KMS-11 (cell line): Measurements from ENCODE around the gene GNG11.

Source experiments
- H2AFZ ChIP-seq: fragments of 200-600 bp; sonication (generic); 2 replicates; pipeline ENCODE4 v1.6.1; 2016; ENCODE audit warnings: antibody characterized with exemption, mixed run types, low read depth
- H3K27ac ChIP-seq: fragments of 200-600 bp; sonication (generic); 2 replicates; pipeline ENCODE4 v1.6.1; 2016; ENCODE audit warnings: mild to moderate bottlenecking, mixed run types
- H3K27me3 ChIP-seq: fragments of 200-600 bp; sonication (generic); 2 replicates; pipeline ENCODE4 v1.6.1; 2017; ENCODE audit warnings: mild to moderate bottlenecking, low read depth, mixed run types, moderate library complexity; ENCODE audit not compliant: insufficient read depth
- H3K36me3 ChIP-seq: fragments of 200-600 bp; sonication (generic); 2 replicates; pipeline ENCODE4 v1.6.1; 2017; ENCODE audit warnings: mild to moderate bottlenecking, mixed run types; ENCODE audit not compliant: insufficient read depth
- H3K4me1 ChIP-seq: fragments of 200-600 bp; sonication (generic); 2 replicates; pipeline ENCODE4 v1.6.1; 2016; ENCODE audit warnings: mild to moderate bottlenecking, low read depth, mixed run types; ENCODE audit not compliant: poor library complexity, severe bottlenecking
- H3K4me2 ChIP-seq: fragments of 200-600 bp; sonication (generic); 2 replicates; pipeline ENCODE4 v1.7.0; 2016; ENCODE audit warnings: mild to moderate bottlenecking, mixed run types
- H3K4me3 ChIP-seq: fragments of 200-600 bp; sonication (generic); IDR thresholded peaks from 2 replicates; pipeline ENCODE4 v1.6.1; 2017; ENCODE audit warnings: low read depth, low read length, mixed read lengths; ENCODE audit not compliant: insufficient read depth
- H3K79me2 ChIP-seq: fragments of 200-600 bp; sonication (generic); 2 replicates; pipeline ENCODE4 v1.6.1; 2016; ENCODE audit warnings: low read depth, mixed run types; ENCODE audit not compliant: insufficient read depth
- H3K9ac ChIP-seq: fragments of 200-600 bp; sonication (generic); 2 replicates; pipeline ENCODE4 v1.6.1; 2016; ENCODE audit warnings: mild to moderate bottlenecking, mixed run types
- H4K20me1 ChIP-seq: fragments of 200-600 bp; sonication (generic); 2 replicates; pipeline ENCODE4 v1.6.1; 2016; ENCODE audit warnings: mild to moderate bottlenecking, mixed run types; ENCODE audit not compliant: insufficient read depth
- CTCF ChIP-seq: fragments of 200-600 bp; sonication (generic); conservative IDR thresholded peaks from 2 replicates; pipeline ENCODE4 v1.6.1; 2017; ENCODE audit warnings: low read depth, mild to moderate bottlenecking, antibody characterized with exemption, low read length, moderate library complexity, mixed read lengths

GNG11 gene

DNA sequence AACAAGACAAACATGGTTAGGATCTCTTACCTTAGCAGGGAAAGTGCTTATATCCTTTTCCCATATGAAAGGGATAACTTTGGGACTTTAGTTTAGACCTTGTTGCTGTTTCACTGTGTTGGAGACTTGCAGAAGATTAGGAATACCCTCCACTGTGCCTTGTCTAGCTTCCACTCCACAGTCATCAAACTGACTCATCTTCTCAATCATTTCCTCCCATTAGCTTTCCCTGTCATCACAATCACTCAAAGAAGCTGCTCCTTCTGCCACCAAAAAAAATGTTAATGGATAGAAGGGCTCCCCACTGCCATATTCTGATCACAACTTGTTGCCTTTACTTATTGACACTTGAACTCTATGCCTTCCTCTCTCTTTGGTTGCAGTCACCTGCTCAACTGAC, 16.8 kb downstream of the GNG11 start:
- H3K27me3 ChIP-seq, result no peaks in the 10 kb centered on the region
- H3K36me3 ChIP-seq, result no peaks in the 10 kb centered on the region
- no peaks in the 10 kb centered on the region for H4K20me1 ChIP-seq
- H3K4me2 ChIP-seq, result no peak overlapping the region
- no peak for TF ChIP-seq CTCF
- no peak overlapping the region for H3K9ac ChIP-seq
- H3K4me1 ChIP-seq, result no peaks in the 10 kb centered on the region
- H3K27ac ChIP-seq, result no peak overlapping the region
- H2AFZ ChIP-seq, result no peak overlapping the region
- no peak overlapping the region for H3K4me3 ChIP-seq
- H3K79me2 ChIP-seq, result no peaks in the 10 kb centered on the region

GRCh38 chr7:93941945-93942344, 20.4 kb downstream of the GNG11 start:
- H3K4me2 ChIP-seq, result no peak overlapping the region
- no peak overlapping the region for H2AFZ ChIP-seq
- H3K9ac ChIP-seq, result no peak overlapping the region
- H3K79me2 ChIP-seq, result no peaks in the 10 kb centered on the region
- H3K4me3 ChIP-seq, result no peak overlapping the region
- no peaks in the 10 kb centered on the region for H3K27me3 ChIP-seq
- H3K4me1 ChIP-seq, result no peaks in the 10 kb centered on the region
- H3K36me3 ChIP-seq, result no peaks in the 10 kb centered on the region
- TF ChIP-seq CTCF, result no peak
- H4K20me1 ChIP-seq, result no peaks in the 10 kb centered on the region
- no peak overlapping the region for H3K27ac ChIP-seq

DNA sequence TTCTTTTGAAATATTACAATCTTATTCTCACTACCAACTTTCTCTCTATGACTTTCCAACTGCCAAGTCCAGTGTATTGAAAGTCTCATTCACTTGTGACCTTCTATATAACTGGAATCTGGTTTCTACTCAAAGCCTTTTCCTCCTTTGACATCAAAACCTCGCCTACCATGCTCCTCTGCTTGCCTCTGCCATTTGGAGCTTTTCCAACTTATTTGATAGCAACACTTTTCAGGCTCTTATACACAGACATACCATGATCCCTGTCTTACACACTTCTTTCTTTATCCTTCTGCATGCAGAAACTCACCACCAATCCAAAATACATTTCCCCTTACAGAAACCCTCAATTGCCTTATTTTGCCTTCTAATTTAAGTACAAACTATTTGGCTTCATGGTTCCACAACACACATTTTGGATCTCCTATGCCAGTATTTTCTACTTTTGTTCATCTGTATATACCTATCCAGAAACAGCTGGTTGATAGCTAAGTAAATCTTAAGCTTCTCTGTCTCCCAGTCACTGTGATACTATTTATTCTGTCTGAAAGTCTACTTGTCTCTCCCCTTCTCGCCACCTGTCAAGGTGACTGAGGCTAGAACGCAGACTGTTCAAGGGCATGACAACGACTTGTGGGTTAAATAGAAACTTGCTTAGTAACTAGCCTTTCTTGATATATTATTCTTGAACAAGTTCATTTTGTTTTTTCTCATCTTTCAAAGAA, 22.4 kb downstream of the GNG11 start:
- Histone ChIP-seq H3K27me3 (no peaks in the 10 kb centered on the region), H3K4me1 (no peaks in the 10 kb centered on the region), H4K20me1 (no peaks in the 10 kb centered on the region), H2AFZ (no peak overlapping the region), H3K36me3 (no peaks in the 10 kb centered on the region), H3K79me2 (no peaks in the 10 kb centered on the region), H3K4me3 (no peak overlapping the region), H3K27ac (no peak overlapping the region), H3K4me2 (no peak overlapping the region), H3K9ac (no peak overlapping the region)
- no peak for TF ChIP-seq CTCF

- TF ChIP-seq CTCF, result no peak
- H3K36me3 ChIP-seq, result no peaks in the 10 kb centered on the region
- no peaks in the 10 kb centered on the region for H3K79me2 ChIP-seq
- H4K20me1 ChIP-seq, result no peaks in the 10 kb centered on the region
- no peaks in the 10 kb centered on the region for H3K4me1 ChIP-seq
- H3K4me3 ChIP-seq, result no peak overlapping the region
- H2AFZ ChIP-seq, result no peak overlapping the region
- no peak overlapping the region for H3K9ac ChIP-seq
- no peak overlapping the region for H3K27ac ChIP-seq
- H3K27me3 ChIP-seq, result no peaks in the 10 kb centered on the region
- no peak overlapping the region for H3K4me2 ChIP-seq
Measured at GRCh38 chr7:93944673-93945072, 23.1 kb downstream of the GNG11 start.
